Measurements from ENCODE around the gene KRTAP5-3.

Gene KRTAP5-3

GRCh38 chr11:1642288-1643145 is 34.3 kb upstream of the KRTAP5-3 start:
- TF ChIP-seq, protein P1, sequence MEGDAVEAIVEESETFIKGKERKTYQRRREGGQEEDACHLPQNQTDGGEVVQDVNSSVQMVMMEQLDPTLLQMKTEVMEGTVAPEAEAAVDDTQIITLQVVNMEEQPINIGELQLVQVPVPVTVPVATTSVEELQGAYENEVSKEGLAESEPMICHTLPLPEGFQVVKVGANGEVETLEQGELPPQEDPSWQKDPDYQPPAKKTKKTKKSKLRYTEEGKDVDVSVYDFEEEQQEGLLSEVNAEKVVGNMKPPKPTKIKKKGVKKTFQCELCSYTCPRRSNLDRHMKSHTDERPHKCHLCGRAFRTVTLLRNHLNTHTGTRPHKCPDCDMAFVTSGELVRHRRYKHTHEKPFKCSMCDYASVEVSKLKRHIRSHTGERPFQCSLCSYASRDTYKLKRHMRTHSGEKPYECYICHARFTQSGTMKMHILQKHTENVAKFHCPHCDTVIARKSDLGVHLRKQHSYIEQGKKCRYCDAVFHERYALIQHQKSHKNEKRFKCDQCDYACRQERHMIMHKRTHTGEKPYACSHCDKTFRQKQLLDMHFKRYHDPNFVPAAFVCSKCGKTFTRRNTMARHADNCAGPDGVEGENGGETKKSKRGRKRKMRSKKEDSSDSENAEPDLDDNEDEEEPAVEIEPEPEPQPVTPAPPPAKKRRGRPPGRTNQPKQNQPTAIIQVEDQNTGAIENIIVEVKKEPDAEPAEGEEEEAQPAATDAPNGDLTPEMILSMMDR (IDR thresholded peaks at IDR 0.05) = no peak
- TF ChIP-seq ZFX (IDR thresholded peaks at IDR 0.05; ENCODE audit: borderline replicate concordance) = no peak

DNA sequence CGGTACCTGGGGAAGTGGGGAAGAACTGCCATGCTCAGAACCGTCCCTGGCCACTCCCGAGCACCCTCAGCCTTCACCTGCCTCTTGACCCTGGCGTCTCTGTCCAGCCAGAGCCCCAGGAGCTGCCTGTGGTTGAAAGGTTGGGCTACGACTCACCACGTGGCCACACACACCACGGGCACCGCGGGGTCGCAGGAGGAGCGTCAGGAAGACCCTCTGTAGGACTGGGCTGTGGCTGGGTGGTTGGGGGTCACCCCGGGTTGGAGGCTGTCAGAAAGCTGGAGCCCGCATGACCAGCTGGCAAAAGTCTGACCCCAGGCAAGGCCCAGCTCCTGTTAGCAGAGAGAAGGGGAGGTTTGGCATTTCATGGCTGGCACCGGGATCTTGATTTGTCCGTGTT is 32.8 kb upstream of the KRTAP5-3 start:
- no peak for TF ChIP-seq ZFX (IDR thresholded peaks at IDR 0.05; ENCODE audit: borderline replicate concordance)
- TF ChIP-seq, protein P1 (IDR thresholded peaks at IDR 0.05) = no peak
- H3K27ac ChIP-seq = no peak overlapping the region

More at GRCh38 chr11:1642288-1643145, 34.3 kb upstream of the KRTAP5-3 start:
- H3K27ac ChIP-seq = no peak overlapping the region

DNA sequence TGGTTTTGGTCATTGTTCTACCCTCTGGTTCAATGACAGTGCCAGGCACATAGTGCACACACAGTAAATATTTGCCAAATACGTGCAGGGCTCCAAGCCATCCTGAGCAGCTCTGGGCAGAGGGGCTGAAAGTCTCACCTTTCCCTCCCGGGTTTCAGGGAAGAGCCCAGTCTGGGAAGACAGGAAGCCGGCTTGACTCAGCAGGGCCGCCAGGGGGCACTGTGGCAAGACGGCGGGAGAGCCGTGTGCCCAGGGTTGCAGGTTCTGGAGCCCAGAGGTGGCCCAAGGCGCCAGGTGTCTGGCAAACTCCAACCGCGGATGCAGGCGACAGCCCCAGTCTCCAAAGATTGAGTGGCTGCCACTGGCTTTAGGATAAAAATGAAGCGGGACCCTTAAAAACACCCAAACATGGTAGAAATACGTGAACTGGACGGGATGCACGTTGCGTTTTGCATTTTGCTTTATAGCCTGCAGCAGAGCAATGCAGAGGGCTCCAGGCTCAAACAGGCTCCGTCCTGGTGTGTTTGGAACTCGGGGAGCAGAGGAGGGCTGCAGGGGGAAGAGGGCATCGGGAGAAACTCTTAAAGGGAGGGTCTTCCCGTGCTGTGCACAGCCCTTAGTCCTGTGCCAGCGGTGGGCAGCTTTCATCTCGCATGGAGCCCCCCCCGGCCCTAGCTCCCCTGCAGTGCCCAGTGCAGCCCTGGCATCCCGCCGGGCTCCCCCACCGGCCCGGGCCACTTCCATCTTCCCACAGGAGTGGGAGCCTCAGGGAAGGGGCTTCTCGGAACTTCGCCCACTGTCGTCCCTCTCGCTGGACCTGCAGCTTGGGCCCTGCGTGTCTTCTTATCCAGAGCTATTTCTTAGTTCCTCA is 32.0 kb upstream of the KRTAP5-3 start:
- no peak overlapping the region for H3K27ac ChIP-seq
- TF ChIP-seq, protein P1 (IDR thresholded peaks at IDR 0.05) = peak; percentile 96
- TF ChIP-seq ZFX (IDR thresholded peaks at IDR 0.05; ENCODE audit: borderline replicate concordance) = no peak

DNA sequence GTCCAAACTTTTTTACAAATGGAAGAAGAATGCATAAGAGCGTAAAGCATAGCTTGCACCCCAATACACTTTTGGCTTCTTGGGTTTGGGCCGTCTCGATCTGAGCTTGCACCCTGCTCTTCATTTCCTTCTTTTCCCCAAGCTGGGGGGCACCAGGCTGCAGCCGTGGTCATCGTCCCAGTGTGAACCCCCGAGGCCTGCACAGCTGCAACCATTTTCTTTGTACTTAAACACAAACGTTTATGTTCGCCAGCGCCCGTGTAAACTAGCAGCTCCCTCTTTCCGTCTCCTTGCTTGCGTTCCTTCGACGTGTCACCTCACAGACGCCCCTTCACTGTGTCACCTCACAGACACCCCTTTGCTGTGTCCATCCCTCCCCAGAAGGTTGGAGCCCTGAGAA is 31.4 kb upstream of the KRTAP5-3 start:
- no peak overlapping the region for H3K27ac ChIP-seq
- TF ChIP-seq, protein P1 (IDR thresholded peaks at IDR 0.05) = no peak
- no peak for TF ChIP-seq ZFX (IDR thresholded peaks at IDR 0.05; ENCODE audit: borderline replicate concordance)

- TF ChIP-seq, protein P1 (IDR thresholded peaks at IDR 0.05) = no peak
- no peak for TF ChIP-seq ZFX (IDR thresholded peaks at IDR 0.05; ENCODE audit: borderline replicate concordance)
- no peak overlapping the region for H3K27ac ChIP-seq
These were observed 30.9 kb upstream of the KRTAP5-3 start for GRCh38 chr11:1639102-1639620.

DNA sequence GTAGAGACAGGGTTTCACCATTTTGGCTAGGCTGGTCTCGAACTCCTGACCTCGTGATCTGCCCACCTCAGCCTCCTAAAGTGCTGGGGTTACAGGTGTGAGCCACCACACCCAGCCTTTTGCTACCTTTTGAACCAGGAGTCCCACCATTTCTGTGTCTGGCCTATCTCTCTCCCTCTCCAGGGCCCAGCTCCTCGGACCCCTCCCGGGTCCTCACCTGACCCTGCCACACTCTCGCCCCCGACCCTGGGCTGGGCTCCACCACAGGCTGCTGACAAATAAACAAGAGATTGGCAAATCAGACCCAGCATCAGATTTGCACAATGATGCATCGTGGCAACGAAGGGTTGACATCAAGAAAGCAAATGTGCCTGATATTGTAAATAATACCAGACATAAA is 30.1 kb upstream of the KRTAP5-3 start:
- no peak overlapping the region for H3K27ac ChIP-seq
- TF ChIP-seq, protein P1 (IDR thresholded peaks at IDR 0.05) = no peak
- no peak for TF ChIP-seq ZFX (IDR thresholded peaks at IDR 0.05; ENCODE audit: borderline replicate concordance)
